ENCODE results near the gene MYO3B.

MYO3B gene

DNA sequence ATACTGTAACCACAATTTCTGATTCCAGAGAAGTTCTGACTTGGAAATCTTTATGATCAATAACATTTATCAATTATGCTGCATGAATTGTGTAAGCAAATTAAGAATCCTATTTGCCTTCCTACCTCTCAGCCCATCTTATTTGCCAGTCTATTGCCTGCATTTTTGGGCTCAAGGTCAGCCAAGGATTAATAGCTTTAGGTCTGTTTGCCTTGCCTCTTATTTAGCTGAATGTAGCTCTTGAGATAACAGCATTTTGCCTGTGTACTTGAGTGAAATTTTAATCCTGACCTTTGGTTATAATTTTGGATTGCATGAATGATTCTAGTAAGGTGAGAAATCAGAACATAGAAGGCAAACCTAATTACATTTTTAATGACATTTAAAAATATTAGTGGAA lies 51.2 kb downstream of the MYO3B start:
- DNase-seq (ENCODE audit: low read depth in 4 of 4, low spot score in 1 of 4) = no peak

DNA sequence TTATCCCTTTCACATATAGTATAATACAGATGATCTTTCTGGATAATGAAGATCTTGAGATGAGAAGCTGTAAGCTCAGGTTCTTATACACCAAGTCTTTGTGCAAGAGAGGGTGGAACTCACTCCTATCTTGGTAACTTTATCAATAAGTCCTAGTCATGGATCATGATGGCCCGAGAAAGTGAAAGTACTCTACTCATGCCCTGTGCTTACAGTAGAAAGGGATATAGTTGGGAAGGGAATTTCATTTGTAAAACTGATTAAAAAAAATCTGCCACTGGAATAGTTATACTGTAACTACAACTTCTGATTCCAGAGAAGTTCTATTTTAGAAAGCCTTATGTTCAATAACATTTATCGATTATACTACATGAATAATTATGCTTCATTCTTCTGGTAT lies 51.8 kb downstream of the MYO3B start:
- no peak for DNase-seq (ENCODE audit: low read depth in 4 of 4, low spot score in 1 of 4)

DNA sequence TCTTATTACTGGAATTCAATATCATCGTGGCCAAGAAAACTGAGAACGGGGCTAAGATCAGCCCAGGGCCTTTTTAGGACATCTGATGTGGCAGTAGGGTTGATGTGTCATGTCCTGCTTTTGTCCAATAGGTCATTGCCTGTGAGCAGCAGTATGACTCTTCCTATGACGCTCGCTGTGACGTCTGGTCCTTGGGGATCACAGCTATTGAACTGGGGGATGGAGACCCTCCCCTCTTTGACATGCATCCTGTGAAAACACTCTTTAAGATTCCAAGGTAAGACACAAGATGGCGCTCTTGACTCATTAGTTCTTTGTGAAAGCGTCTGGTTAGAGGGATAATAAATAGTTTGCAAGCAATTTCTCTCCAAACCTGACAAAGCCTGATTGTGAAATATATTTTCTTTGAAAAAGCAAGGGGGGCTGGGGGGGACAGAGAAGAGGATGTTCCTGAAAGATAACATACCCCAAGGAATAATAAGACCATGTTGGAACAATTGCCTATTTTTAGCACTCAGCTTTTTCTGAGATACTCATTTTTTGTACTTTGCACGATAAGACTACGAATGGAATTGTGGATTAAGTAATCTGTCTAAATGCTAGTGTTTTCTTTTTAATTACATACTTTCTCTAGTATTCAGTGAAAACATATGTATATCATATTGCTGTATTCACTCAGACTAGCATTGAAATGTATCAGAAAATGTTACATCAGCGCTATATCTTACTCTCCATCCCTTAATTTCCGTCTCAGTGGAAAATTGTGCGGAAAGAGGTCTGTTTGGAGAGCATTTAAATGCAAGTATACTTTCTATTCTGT lies 58.1 kb downstream of the MYO3B start:
- DNase-seq (ENCODE audit: low read depth in 4 of 4, low spot score in 1 of 4) = no peak

DNA sequence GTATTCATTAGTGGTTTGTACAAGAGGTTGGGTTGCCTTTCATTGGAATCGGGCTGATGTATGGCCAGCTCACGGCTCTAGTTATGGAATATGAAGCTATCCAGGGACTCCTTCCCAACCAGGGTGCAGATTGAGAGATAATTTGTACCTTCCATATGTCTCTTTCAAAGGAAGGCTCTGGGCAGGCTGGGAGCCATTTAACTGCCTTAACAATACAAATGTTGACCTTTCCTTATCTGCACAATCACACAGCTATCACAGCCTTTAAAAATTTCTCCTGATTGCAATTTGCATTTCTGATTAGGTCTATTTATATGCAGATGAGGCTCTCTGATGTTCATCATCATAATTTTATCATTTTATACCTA lies 58.7 kb downstream of the MYO3B start:
- DNase-seq (ENCODE audit: low read depth in 4 of 4, low spot score in 1 of 4) = no peak

DNA sequence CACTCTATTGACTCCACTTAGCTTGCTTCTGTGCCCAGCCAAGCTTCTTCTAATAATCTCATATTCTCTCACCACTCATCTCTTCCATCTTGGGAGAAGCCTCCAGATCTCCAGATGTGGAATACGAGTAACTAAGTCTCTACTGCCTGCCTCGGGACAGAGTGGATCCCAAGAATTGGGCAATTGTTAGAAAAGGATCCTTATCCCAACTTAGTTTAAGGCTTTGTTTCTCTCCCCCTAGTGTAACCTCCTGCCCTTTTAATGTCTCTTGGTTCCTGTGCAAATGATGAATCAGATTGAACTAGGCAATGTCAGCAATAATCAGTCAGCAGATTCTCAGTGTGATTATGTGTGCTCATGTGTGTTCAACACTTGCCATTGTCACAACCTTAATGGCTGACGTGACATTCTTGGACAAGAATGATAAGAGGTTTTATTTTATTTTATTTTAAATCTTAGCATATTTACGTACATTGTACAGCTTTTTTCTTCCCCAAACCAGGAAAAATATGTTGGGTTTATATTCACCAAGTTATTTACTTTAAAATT lies 59.7 kb downstream of the MYO3B start:
- DNase-seq (ENCODE audit: low read depth in 4 of 4, low spot score in 1 of 4) = no peak

DNA sequence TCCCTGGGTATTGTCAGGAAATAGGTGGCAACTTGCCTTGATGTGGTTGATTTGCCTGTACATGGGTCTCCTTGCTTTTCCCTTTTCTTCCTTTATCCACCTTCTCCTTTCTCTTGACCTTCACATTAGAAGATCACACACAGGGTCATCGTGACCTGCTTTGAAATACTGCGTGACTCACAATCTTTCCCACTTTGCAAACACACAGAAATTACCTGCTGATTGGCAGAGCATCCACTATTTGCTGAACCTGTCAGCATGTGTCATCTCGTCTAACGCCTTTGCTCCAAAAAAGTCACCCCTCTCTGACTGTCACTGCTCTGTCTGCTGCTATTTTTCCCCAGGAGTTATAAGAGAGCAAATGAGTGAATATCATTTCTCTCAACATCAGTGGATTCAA lies 60.8 kb downstream of the MYO3B start:
- DNase-seq (ENCODE audit: low read depth in 4 of 4, low spot score in 1 of 4) = no peak

DNA sequence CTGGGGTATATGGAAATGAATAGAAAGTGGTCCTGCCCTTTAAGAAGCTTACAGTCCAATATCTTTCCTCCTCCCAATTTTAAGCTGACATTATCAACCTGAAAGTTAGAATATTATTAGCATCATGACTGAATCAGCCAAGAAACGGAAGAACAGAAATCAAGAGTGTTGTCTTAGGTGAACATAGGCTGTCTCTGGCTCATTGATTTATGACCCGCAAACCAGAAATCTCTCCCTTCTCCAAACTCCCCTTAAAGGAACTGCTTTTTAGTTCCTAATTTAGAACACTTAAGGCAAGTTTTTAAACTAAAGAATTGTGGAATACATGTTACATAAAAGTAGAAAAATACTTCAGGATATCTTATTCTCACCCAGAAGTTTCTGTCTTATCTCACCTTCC lies 62.7 kb downstream of the MYO3B start:
- no peak for DNase-seq (ENCODE audit: low read depth in 4 of 4, low spot score in 1 of 4)

DNA sequence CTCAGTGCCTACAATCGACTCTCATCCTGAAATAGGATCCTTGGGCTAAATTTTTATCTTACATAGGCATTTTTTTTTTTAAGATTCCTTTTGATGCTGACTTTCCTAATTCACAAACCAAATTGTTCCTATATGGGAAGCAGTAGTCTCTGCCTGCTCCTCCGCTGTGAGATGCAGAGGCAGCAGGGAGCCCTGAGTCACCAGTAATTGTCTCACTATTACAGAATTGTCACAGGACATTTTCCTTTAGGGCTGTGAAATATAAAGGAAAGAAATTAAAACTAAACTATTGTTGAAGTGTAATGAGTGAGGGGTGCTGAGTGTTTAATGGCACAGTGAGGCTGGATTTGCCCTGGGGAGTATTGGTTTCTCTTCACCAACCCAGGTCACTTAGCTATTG lies 63.8 kb downstream of the MYO3B start:
- DNase-seq (ENCODE audit: low read depth in 4 of 4, low spot score in 1 of 4) = no peak

DNA sequence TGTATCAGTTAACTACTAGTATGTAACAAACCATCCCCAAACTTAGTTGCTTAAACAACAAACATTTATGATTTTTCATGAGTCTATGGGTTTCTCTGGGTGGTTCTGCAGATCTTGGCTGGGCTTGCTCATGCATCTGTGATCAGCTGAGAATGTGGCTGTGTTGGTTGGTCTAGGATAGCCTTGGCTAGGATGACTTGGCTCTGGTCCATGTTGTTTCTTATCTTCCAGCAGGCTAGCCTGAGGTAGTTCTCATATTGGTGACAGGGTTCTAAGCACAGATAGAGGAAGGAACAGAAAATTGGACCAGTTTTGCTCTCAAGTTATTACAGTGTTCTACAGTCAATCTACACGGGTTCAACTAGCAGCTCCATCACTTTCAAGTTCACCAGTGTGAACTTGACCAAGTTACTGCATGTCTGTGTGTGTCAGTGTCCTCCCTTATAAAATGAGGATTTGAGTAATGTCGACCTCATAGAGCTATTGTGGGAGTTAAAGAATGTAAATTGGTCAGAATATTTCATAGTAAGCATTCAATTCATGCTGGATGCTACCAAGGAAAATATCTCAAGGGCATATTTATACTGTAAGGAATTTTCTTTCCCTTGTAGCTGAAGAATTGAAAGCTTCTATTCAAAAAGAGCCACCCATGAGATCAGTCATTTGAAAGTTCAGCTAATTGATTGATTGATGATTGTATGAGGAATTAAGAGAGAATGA lies 65.3 kb downstream of the MYO3B start:
- DNase-seq (ENCODE audit: low read depth in 4 of 4, low spot score in 1 of 4) = no peak

DNA sequence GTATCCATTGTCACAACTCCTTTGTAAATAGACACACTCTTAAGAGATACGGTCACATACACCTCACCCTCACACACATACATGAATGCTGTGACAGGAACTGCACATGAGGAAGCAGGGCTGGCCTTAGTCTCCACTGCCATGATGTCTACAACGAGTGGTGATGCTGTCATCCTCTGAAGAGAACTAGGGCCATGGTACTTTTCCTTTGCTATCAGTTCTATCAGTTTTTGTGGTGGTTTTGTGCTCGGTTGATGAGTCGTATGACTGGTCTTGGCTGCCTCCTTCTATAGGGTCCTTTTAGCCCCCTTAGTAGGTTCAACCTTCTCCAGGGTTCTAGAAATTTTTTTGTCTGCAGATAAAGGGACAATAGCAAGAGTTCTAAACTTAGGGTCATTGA lies 66.0 kb downstream of the MYO3B start:
- no peak for DNase-seq (ENCODE audit: low read depth in 4 of 4, low spot score in 1 of 4)

DNA sequence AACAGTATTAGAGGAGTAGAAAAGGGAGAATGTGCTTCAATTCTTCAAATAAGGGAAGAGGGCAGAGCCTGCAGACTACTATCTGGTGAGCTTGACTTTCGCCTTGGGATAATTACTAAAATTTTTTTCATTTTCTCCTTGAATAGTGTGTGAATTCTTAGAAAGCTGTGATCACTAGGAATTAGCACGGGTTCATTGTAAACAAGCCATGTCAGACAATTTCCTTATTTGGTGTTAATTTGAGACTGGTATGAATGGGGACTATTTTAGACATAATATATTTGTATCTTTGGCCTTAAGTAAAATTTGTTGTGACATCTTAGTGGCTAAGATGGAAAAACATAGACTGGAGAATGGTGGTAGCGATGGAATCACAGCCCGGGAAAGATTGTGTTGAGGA lies 66.6 kb downstream of the MYO3B start:
- DNase-seq (ENCODE audit: low read depth in 4 of 4, low spot score in 1 of 4) = no peak

DNA sequence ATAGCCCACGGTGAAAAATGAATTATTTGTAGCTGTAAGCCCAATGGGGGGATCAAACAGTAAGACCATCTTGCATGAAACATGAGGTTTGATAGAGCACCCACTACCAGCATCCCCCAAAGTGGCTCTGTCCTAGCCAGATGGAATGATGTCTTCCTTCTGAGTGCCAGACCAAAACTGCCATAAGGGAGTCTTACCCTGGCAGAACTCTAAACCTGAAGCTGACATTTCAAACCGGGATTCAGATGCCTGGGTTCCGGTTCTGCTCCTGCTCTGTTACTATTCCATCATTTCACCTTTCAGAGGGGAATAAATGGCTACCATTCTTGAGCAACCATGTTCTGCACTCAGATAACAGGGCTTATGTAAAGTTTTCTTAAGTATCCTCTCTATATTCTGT lies 67.4 kb downstream of the MYO3B start:
- DNase-seq (ENCODE audit: low read depth in 4 of 4, low spot score in 1 of 4) = no peak

DNA sequence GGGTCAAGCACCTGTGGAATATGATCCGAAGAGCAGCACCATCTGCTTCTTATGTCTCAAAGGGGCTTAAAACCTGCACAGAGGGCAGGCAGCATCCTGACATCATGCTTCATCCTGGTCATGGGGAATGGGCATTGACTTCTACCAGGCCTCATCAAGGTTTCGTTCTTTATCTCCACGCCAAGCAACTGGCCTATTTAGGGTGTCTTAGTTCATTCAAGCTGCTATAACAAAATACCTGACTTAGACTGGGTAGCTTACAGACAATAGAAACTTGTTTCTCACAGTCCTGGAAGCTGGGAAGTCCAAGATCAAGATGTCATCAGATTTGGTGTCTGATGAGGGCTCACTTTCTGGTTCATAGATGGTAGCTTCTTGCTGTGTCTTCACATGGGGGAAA lies 69.4 kb downstream of the MYO3B start:
- DNase-seq (ENCODE audit: low read depth in 4 of 4, low spot score in 1 of 4) = no peak

DNA sequence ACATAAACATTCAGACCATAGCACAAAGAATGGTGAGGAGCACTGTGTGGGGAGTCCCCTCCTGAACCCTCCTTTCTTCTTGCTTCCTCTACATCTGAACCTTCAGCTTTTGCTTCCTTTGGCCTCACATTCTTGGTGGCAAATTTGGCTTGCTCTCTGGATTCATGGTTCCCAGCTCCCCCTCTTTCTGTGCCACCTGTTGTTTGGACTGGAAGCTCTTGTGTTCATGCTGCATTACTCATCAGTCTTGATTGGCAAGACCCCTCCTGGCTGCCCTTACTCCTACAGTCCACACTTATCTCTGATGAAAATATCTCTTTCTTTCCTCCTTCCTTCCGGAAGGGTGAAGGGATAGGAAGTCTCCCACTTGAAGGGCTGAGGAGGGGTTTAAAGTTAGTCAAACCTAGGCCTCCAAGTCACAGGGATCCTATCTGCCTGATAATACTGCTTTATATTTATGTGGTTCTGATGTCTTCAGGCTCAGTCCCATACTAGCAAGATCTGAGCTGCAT lies 70.0 kb downstream of the MYO3B start:
- DNase-seq (ENCODE audit: low read depth in 4 of 4, low spot score in 1 of 4) = no peak

DNA sequence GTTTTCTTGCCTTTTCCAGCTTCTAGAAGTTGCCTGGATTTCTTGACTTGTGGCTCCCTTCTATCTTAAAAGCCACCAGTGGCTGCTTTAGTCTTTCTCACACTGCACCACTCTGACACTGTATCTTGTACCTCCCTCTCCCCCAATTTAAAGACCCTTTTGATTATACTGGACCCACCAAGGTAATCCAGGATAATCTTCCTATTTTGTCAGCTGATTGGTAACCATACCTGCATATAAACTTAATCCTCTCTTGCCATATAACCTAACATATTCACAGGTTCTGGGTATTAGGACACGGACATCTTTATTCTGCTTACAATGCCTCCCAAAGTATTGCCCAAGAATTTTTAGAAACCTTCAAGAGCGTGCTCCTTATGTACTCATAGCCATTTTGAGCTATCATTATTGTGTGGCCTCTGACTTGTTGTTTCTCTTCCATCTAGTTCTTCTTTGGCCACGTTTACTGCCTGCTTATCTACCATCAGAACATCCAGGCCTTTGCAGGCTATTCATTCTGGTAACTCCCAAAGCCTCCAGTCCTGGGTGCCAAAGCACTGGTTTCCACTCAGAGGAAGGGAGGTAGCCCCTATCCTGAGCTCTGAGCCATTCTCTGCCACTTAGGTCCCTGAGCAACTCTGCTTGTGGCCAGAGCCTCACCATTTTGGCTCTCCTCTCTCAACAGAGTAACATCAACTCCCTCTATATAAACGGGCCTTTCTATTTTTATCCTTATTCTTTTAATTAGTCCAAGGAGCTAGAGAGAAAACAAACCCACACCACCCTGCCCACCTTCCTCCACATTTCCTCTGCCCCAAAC lies 70.8 kb downstream of the MYO3B start:
- DNase-seq (ENCODE audit: low read depth in 4 of 4, low spot score in 1 of 4) = no peak

DNA sequence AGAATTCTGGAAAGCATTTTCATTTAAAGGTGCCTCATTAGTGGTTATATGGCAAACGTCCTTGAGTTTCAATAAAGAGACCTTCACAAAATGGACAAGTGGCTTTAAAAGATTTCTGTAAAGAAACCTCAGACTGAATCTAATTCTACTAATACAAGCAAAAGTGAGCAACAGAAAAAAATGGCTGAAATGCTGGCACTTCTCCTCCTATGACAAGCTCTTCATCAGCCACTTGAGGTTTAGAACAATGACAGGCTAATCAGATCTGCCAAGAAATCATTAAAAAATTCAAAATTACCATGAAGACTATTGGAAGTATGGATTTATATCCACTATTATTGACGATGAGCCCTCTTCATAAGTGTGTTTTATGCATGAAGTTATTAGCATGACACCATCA lies 71.8 kb downstream of the MYO3B start:
- DNase-seq (ENCODE audit: low read depth in 4 of 4, low spot score in 1 of 4) = no peak

DNA sequence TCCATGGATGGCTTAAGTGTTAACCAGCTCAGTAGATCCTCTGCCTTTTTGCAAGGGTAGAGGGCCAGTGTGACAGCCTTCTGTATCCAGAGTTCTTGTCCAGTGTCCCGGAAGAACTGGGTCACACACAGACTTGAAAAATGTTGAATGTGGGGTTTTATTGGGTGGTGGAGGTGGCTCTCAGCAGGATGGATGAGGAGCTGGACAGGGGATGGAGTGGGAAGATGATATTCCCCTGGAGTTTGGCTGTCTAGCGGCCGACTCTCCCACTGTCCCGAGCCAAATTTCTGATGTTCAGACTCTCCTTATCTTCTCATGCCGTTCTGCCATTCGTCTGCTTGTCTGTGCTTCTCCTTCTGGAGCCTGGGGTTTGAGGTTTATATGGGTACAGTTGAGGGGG lies 72.6 kb downstream of the MYO3B start:
- DNase-seq (ENCODE audit: low read depth in 4 of 4, low spot score in 1 of 4) = no peak

DNA sequence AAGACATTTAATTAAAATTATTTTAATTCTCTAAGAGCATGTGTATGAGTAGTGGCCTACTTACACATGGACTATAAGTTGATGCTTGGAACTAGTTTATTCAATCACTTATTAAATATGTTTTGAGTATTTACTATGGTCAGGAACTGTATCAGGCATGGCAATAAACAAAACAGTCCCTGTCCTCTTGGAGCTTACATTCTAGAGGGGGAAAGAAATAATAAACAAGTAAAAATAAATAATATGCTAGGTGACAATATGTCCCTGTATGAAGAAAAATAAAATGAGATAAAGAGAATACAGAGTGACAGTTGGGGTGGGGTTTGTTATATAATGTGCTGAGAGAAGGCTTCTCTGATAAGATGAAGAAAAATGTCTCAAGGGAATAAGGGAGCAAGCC lies 74.5 kb downstream of the MYO3B start:
- DNase-seq (ENCODE audit: low read depth in 4 of 4, low spot score in 1 of 4) = no peak

DNA sequence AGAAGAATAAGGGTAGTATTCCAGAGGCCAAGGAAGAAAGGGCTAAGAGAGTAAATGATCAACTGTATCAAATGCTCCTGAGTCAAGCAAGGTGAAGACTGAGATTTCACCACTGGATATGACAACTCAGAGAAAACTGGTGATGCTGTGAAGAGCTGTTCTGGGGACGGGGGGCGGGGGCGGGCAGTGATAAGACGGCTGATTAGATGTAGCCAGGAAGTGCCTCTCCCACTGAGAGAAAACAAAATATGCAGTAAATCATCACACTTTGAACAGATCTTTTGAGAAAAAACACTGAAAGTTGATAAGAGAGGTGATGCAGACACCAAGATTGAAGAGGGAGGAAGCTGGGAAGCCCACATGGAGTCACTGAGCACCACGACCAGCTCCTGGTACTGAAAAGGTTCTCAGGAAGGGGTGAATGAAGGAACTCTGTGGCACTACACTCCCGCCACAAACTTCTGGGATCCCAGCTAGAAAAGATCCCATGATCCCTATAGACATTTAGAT lies 75.8 kb downstream of the MYO3B start:
- no peak for DNase-seq (ENCODE audit: low read depth in 4 of 4, low spot score in 1 of 4)

DNA sequence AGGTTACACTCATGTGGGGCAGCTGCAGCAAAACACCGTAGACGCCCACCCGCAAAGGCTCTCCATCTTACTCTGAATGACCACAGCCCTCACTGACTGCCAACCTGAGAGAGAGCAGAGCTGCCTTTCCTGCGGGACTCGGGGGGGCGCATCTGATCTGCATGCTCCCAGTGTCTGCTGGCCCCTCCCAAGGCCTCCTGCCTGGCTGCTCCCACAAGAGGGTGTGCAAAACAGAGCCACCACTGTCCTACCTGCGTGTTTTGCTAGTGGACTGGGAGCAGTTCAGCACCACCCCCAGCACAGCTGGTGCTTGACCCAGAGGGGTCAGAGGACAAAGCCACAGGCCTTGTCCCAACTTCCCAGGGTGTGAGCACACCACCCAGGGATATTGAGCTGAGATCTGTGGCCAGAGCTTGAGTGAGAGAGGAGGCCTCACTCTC lies 76.4 kb downstream of the MYO3B start:
- no peak for DNase-seq (ENCODE audit: low read depth in 4 of 4, low spot score in 1 of 4)

DNA sequence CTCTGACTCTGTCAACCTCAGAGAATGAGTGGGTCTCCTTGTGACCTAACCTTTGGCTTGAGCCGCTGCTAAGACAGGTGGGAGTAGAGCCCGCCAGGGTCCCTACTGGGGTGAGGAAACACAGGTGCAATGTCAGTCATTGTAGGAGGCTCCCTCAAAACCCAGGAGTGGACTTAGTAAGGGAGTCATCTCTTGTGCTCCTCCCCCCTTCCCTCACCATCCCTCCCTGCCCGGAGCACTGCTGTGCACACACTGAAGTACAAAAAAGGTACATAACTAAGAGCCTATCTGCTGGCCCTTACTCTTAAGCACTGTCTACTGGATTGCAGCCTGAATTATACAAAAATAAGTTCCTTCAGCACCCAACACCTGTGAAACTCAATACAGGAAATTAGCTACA lies 77.2 kb downstream of the MYO3B start:
- DNase-seq (ENCODE audit: low read depth in 4 of 4, low spot score in 1 of 4) = no peak

Data from stimulated activated CD4-positive, alpha-beta T cell treated with anti-CD3 and anti-CD28 coated beads, Interleukin-1b, Interleukin-23, amount 100 ng/mL, for 24 hours (primary cell).